GM12873 (cell line): ENCODE measurements around the gene MAP1B.

Experiments
- TF ChIP-seq, protein P1 (sequence below): IDR thresholded peaks from 2 replicates; pipeline ENCODE4 v1.5.1; 2012; ENCODE audit warnings: low read depth, mild to moderate bottlenecking, moderate library complexity, low read length, control low read depth; ENCODE audit not compliant: insufficient read depth; ENCODE audit errors: missing control alignments

MAP1B gene

GRCh38 chr5:72133212-72133990, 26.1 kb downstream of the MAP1B start:
- TF ChIP-seq, protein P1, sequence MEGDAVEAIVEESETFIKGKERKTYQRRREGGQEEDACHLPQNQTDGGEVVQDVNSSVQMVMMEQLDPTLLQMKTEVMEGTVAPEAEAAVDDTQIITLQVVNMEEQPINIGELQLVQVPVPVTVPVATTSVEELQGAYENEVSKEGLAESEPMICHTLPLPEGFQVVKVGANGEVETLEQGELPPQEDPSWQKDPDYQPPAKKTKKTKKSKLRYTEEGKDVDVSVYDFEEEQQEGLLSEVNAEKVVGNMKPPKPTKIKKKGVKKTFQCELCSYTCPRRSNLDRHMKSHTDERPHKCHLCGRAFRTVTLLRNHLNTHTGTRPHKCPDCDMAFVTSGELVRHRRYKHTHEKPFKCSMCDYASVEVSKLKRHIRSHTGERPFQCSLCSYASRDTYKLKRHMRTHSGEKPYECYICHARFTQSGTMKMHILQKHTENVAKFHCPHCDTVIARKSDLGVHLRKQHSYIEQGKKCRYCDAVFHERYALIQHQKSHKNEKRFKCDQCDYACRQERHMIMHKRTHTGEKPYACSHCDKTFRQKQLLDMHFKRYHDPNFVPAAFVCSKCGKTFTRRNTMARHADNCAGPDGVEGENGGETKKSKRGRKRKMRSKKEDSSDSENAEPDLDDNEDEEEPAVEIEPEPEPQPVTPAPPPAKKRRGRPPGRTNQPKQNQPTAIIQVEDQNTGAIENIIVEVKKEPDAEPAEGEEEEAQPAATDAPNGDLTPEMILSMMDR = no peak

GRCh38 chr5:72134226-72134899, 27.1 kb downstream of the MAP1B start:
- TF ChIP-seq, protein P1 = no peak

GRCh38 chr5:72137826-72138409, 30.6 kb downstream of the MAP1B start:
- TF ChIP-seq, protein P1 = peak; percentile 45

- TF ChIP-seq, protein P1 = no peak
Observed at GRCh38 chr5:72138943-72139521, 31.8 kb downstream of the MAP1B start.

DNA sequence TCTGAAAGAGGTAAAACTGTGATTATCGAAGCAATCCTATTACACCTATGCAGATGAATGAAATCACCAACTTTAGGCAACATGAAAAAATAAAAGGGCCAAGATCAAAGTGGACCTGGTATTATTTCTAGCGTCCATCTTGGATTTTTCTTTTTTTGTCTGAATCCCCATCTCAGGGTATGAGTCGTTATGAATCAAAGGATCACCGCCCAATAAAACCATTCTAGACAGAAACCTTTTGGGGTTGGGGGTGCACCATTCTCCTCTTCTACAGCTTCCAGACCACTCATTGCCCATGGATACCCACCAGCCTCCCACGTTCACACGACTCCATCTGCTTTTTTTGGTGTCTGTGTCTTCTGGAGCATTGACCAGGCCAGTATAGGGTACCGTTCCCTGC, 33.4 kb downstream of the MAP1B start:
- TF ChIP-seq, protein P1 = no peak

- TF ChIP-seq, protein P1 = no peak
Observed at GRCh38 chr5:72141440-72142355, 34.4 kb downstream of the MAP1B start.
